GM23338 (cell line): Measurements from ENCODE around the gene CCDC157. TPM values are rescaled to one million over a fixed set of nuclear protein-coding genes. Genes with fewer than 3 reads are reported as not detected.

ENCODE experiments used
- ATAC-seq: fragments of 200-7000 bp; cut with Tn5 transposase; 3 replicates; pipeline ENCODE4 v1.9.1; 2020
- DNase-seq: peaks from one replicate; pipeline ENCODE4 v3.0.0-alpha.2; 2015; ENCODE audit warnings: low spot score
- H2AFZ ChIP-seq: fragments of 200-600 bp; sonication (generic); 2 replicates; pipeline ENCODE4 v1.8.0; 2016; ENCODE audit warnings: antibody characterized with exemption, mild to moderate bottlenecking, moderate library complexity
- H3F3A ChIP-seq: fragments of 200-600 bp; sonication (generic); replicated peaks from 2 replicates; pipeline ENCODE4 v1.8.0; 2017; ENCODE audit warnings: antibody characterized with exemption, mixed run types, low read depth
- H3K27ac ChIP-seq: fragments of 200-600 bp; sonication (generic); 2 replicates; pipeline ENCODE4 v1.6.1; 2016; ENCODE audit warnings: low read depth
- H3K27me3 ChIP-seq: fragments of 200-600 bp; sonication (generic); 2 replicates; pipeline ENCODE4 v1.8.0; 2016; ENCODE audit warnings: mild to moderate bottlenecking, mixed run types, moderate library complexity; ENCODE audit not compliant: insufficient read depth
- H3K36me3 ChIP-seq: fragments of 200-600 bp; sonication (generic); 2 replicates; pipeline ENCODE4 v1.8.0; 2016; ENCODE audit warnings: mild to moderate bottlenecking; ENCODE audit not compliant: insufficient read depth
- H3K4me1 ChIP-seq: fragments of 200-600 bp; sonication (generic); 2 replicates; pipeline ENCODE4 v1.8.0; 2016; ENCODE audit warnings: mild to moderate bottlenecking, moderate library complexity; ENCODE audit not compliant: insufficient read depth
- H3K4me2 ChIP-seq: fragments of 200-600 bp; sonication (generic); 2 replicates; pipeline ENCODE4 v1.7.1; 2017; ENCODE audit warnings: mixed run types
- H3K4me3 ChIP-seq: fragments of 200-600 bp; sonication (generic); 2 replicates; pipeline ENCODE4 v1.6.1; 2016; ENCODE audit warnings: mixed run types
- H3K79me2 ChIP-seq: fragments of 200-600 bp; sonication (generic); replicated peaks from 2 replicates; pipeline ENCODE4 v1.8.0; 2017; ENCODE audit warnings: mild to moderate bottlenecking; ENCODE audit not compliant: insufficient read depth
- H3K9me2 ChIP-seq: fragments of 200-600 bp; sonication (generic); 2 replicates; pipeline ENCODE4 v1.8.0; 2017; ENCODE audit not compliant: insufficient read depth
- H4K20me1 ChIP-seq: fragments of 200-600 bp; sonication (generic); replicated peaks from 2 replicates; pipeline ENCODE4 v1.8.0; 2017; ENCODE audit warnings: mild to moderate bottlenecking; ENCODE audit not compliant: insufficient read depth
- H3K27ac Mint-ChIP-seq: 2 replicates; pipeline ENCODE4 v1.8.0; 2020; ENCODE audit warnings: inconsistent platforms, mild to moderate bottlenecking, moderate library complexity, mixed read lengths
- H3K27me3 Mint-ChIP-seq: 3 replicates; pipeline ENCODE4 v1.8.0; 2022; ENCODE audit warnings: low read depth, mild to moderate bottlenecking, moderate library complexity, mixed read lengths, inconsistent platforms; ENCODE audit not compliant: insufficient read depth, poor library complexity
- H3K36me3 Mint-ChIP-seq: 3 replicates; pipeline ENCODE4 v1.8.0; 2021; ENCODE audit warnings: low read depth, mild to moderate bottlenecking, inconsistent platforms, moderate library complexity, mixed read lengths
- H3K4me1 Mint-ChIP-seq: 3 replicates; pipeline ENCODE4 v1.8.0; 2020; ENCODE audit warnings: mild to moderate bottlenecking, inconsistent platforms, mixed read lengths
- H3K4me3 Mint-ChIP-seq: 3 replicates; pipeline ENCODE4 v1.8.0; 2021; ENCODE audit warnings: moderate library complexity, mild to moderate bottlenecking, inconsistent platforms, mixed read lengths
- H3K9me3 Mint-ChIP-seq: 3 replicates; pipeline ENCODE4 v1.8.0; 2020; ENCODE audit warnings: moderate library complexity, mild to moderate bottlenecking, inconsistent platforms, mixed read lengths
- CREB1 ChIP-seq: fragments of 250-450 bp; sonication (Bioruptor Pico); IDR thresholded peaks from 2 replicates; pipeline ENCODE4 v1.5.0; 2020; ENCODE audit warnings: low read depth, mild to moderate bottlenecking, moderate library complexity
- ETS1 ChIP-seq: IDR thresholded peaks from 2 replicates; pipeline ENCODE4 v1.6.1; 2016; ENCODE audit warnings: antibody characterized with exemption
- EZH2 ChIP-seq: fragments of 200-600 bp; sonication (generic); IDR thresholded peaks from one replicate; pipeline ENCODE4 v1.8.0; 2017; ENCODE audit warnings: antibody characterized with exemption, mild to moderate bottlenecking, low read depth; ENCODE audit not compliant: unreplicated experiment
- JUNB ChIP-seq: IDR thresholded peaks from one replicate; pipeline ENCODE4 v1.6.1; 2016; ENCODE audit warnings: antibody characterized with exemption; ENCODE audit not compliant: unreplicated experiment
- NANOG ChIP-seq: IDR thresholded peaks from 2 replicates; pipeline ENCODE4 v1.6.1; 2016; ENCODE audit warnings: antibody characterized with exemption, borderline replicate concordance
- POLR2AphosphoS5 ChIP-seq: IDR thresholded peaks from 2 replicates; pipeline ENCODE4 v1.6.1; 2016; ENCODE audit warnings: antibody characterized with exemption, low read depth
- STAT1 ChIP-seq: IDR thresholded peaks from one replicate; pipeline ENCODE4 v1.6.1; 2016; ENCODE audit warnings: antibody characterized with exemption; ENCODE audit not compliant: unreplicated experiment
- ZNF114 ChIP-seq: fragments of 250-450 bp; sonication (Bioruptor Pico); IDR thresholded peaks from 2 replicates; pipeline ENCODE4 v1.5.0; 2020; ENCODE audit warnings: mild to moderate bottlenecking, moderate library complexity
- ZNF462 ChIP-seq: fragments of 250-450 bp; sonication (Bioruptor Pico); IDR thresholded peaks from 2 replicates; pipeline ENCODE4 v1.5.0; 2020; ENCODE audit warnings: mild to moderate bottlenecking, moderate library complexity
- polyA plus RNA-seq: library from polyadenylated mRNA; unstranded; fragments of >200 nt; fragmentation: Nextera tagmentation; extraction: Ambion mirVana; gene quantifications from 2 replicates; pipeline ENCODE4 v1.2.1, GENCODE V29; 2016
- total RNA-seq: library from RNA; depleted of rRNA; stranded (reverse); fragments of >200 nt; shearing (Covaris generic); gene quantifications from 2 replicates; pipeline ENCODE4 v1.2.3, GENCODE V29; 2014
- TF ChIP-seq, protein P1 (sequence below): IDR thresholded peaks from one replicate; pipeline ENCODE4 v1.6.1; 2018; ENCODE audit warnings: antibody characterized with exemption; ENCODE audit not compliant: unreplicated experiment

CCDC157 gene
- total and polyA plus RNA-seq, 2 experiments from 2014 or later = 3.8 to 7.9 TPM

- no peak for TF ChIP-seq ETS1
- TF ChIP-seq EZH2 = no peak
- no peak for TF ChIP-seq JUNB
- TF ChIP-seq, protein P1, sequence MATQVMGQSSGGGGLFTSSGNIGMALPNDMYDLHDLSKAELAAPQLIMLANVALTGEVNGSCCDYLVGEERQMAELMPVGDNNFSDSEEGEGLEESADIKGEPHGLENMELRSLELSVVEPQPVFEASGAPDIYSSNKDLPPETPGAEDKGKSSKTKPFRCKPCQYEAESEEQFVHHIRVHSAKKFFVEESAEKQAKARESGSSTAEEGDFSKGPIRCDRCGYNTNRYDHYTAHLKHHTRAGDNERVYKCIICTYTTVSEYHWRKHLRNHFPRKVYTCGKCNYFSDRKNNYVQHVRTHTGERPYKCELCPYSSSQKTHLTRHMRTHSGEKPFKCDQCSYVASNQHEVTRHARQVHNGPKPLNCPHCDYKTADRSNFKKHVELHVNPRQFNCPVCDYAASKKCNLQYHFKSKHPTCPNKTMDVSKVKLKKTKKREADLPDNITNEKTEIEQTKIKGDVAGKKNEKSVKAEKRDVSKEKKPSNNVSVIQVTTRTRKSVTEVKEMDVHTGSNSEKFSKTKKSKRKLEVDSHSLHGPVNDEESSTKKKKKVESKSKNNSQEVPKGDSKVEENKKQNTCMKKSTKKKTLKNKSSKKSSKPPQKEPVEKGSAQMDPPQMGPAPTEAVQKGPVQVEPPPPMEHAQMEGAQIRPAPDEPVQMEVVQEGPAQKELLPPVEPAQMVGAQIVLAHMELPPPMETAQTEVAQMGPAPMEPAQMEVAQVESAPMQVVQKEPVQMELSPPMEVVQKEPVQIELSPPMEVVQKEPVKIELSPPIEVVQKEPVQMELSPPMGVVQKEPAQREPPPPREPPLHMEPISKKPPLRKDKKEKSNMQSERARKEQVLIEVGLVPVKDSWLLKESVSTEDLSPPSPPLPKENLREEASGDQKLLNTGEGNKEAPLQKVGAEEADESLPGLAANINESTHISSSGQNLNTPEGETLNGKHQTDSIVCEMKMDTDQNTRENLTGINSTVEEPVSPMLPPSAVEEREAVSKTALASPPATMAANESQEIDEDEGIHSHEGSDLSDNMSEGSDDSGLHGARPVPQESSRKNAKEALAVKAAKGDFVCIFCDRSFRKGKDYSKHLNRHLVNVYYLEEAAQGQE = no peak
- no peak for TF ChIP-seq STAT1
- no peak for TF ChIP-seq ZNF114 (CRISPR knock-in tag)
- no peak for TF ChIP-seq POLR2AphosphoS5
These were observed 48.1 kb upstream of the CCDC157 start (continued) for GRCh38 chr22:30308518-30309230.

DNA sequence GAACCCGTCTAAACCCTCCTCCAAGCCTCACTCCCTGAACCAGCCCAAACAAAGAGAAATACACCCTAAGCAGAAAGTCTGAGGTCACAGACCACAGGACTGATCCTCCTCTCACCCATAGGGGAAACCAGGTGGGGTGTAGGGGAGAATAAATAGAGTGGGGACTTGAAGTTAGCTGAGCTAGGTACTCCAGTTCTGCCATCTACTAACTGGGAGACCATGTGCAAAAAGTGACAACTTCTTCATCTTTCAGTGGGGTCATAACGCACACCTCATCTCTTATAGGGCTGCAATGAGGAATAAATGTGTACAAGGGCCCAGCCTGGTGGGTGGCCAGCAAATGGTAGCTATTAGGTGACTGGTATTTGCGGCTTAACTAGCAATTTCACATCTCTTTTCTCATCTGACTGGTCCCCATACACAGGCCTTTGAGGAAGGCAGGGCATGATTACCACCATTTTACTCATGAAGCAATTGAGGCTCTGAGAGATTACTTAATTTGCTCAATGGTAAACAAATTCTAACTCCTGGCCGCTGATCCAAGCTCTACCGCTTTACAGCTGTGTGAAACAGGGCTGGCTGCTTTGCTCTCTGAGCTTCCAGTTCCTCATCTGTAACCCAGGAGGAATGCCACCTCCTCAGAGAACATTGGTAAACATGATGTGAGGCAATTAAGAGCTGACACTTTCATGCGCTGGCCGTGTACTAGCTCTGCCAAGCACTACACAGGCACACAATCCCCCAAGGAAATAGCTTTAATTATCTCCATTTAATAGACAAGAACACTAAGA lies 46.7 kb upstream of the CCDC157 start:
- no peak overlapping the region for H3K4me3 ChIP-seq
- H3F3A ChIP-seq = no peaks in the 10 kb centered on the region
- peaks cover 11% of the 10 kb centered on the region for H3K4me1 Mint-ChIP-seq
- ATAC-seq = no peak
- no peaks in the 10 kb centered on the region for H3K36me3 ChIP-seq
- H3K4me2 ChIP-seq = no peak overlapping the region
- no peak overlapping the region for H3K27ac ChIP-seq
- H3K27ac Mint-ChIP-seq = no peak overlapping the region
- H3K36me3 Mint-ChIP-seq = no peaks in the 10 kb centered on the region
- H2AFZ ChIP-seq = no peak overlapping the region
- H4K20me1 ChIP-seq = peaks cover 3% of the 10 kb centered on the region
- H3K79me2 ChIP-seq = no peaks in the 10 kb centered on the region
- no peak overlapping the region for H3K4me3 Mint-ChIP-seq
- no peak for DNase-seq
- H3K9me3 Mint-ChIP-seq = no peaks in the 10 kb centered on the region
- H3K27me3 Mint-ChIP-seq = peaks cover 3% of the 10 kb centered on the region
- H3K4me1 ChIP-seq = peaks cover 4% of the 10 kb centered on the region; the same call in 1 of the 2 replicates
- no peak for TF ChIP-seq EZH2
- no peak for TF ChIP-seq JUNB
- TF ChIP-seq ZNF114 (CRISPR knock-in tag) = no peak
- no peak for TF ChIP-seq STAT1
- no peak for TF ChIP-seq CREB1
- no peak for TF ChIP-seq POLR2AphosphoS5
- TF ChIP-seq NANOG = no peak
- no peak for TF ChIP-seq ZNF462 (CRISPR knock-in tag)
- no peaks in the 10 kb centered on the region for H3K27me3 ChIP-seq
- H3K9me2 ChIP-seq = no peaks in the 10 kb centered on the region
